ENCODE measurements around the gene SERPINB6. TPM values are rescaled to one million over a fixed set of nuclear protein-coding genes. Genes with fewer than 3 reads are reported as not detected.
A peak's percentile ranks its signal among the peaks of the same experiment; 100 is the strongest.

Gene SERPINB6
- total and polyA plus RNA-seq, 9 of the 15 experiments (the other 6 are each of a cell fraction or from before 2014, with no cell fraction given): 86.6 to 211 (median 143) TPM

DNA sequence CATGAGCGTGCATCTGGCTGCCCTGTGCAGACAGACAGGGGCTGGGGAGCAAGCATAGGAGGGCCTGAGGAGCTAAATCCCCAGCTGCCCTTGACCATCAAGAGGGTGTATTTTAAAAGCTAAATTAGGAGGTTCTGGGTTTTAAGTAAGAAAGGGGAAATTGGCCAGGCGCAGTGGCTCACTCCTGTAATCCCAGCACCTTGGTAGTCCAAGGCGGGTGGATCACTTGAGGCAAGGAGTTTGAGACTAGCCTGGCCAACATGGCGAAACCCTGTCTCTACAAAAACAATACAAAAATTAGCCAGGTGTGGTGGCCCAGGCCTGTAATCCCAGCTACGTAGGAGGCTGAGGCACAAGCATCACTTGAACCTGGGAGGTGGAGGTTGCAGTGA, 27.8 kb downstream of the SERPINB6 start (continued):
- no peak for TF ChIP-seq PHF8 (IDR thresholded peaks at IDR 0.05; ENCODE audit: borderline replicate concordance, low read length)
- TF ChIP-seq ZBTB34 (CRISPR knock-in tag; IDR thresholded peaks at IDR 0.05): no peak
- no peak for TF ChIP-seq PTRF (tag; IDR thresholded peaks at IDR 0.05)
- no peak for TF ChIP-seq FOXP1 (CRISPR knock-in tag; IDR thresholded peaks at IDR 0.05)

DNA sequence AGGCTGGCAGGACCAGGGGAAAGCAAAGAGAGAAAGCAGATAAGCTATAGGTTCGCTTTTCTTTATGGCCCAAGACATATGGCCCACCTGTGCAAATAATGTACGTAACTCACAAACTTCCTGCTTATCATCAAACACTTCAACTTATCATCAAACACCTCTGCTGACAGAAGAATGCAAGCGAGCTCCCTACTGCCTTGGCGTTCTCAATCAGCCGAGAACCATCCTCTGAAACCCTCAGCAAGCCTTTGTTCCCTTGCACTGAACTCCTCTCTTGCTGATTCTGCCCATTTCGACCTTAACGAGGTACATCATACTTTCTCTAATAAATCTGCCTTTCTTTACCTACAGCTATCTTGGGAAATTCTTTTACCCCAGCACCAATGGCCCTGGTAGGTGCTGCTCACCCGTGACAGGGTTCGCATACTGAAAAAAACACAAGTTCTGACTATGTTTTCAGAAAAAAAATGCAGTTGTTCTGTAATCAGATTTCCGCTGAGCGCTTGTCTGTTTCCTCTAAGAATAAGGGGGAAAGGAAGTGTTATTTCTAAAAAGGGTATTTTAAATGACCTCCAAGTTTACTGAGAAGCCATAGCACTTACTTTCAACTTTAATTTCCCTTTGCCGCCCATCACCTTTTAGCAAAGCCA, 28.3 kb downstream of the SERPINB6 start:
- in situ Hi-C loops (cut with MboI): no loop called here
- Histone ChIP-seq H3K27ac (ENCODE audit: extremely low read depth, low read depth, low read length) (no peak overlapping the region), H4K20me1 (replicated peaks; ENCODE audit: control insufficient read depth, insufficient read depth, low read length) (no peaks in the 10 kb centered on the region), H3K4me1 (replicated peaks in 1 of 2; ENCODE audit: control insufficient read depth in 2 of 2, insufficient read depth in 2 of 2, low read length in 2 of 2) (peaks cover 18 to 20% of the 10 kb centered on the region in 2 experiments), H3K9me1 (ENCODE audit: control insufficient read depth, insufficient read depth, low read length) (no peaks in the 10 kb centered on the region), H3K79me2 (ENCODE audit: control insufficient read depth, insufficient read depth, low read length) (no peaks in the 10 kb centered on the region), H2AFZ (ENCODE audit: low read depth, low read length) (peak overlapping the region; percentile 67), H3K4me3 (no peak overlapping the region), H3K9me3 (replicated peaks; ENCODE audit: control insufficient read depth, insufficient read depth, low read depth, low read length) (no peaks in the 10 kb centered on the region), H3K27me3 (ENCODE audit: control insufficient read depth in 2 of 2, insufficient read depth in 2 of 2, low read length in 2 of 2) (no peaks in the 10 kb centered on the region), H3K9ac (ENCODE audit: insufficient read depth in 1 of 2, low read depth in 2 of 2, low read length in 2 of 2) (peak overlapping the region in 1 of 2 experiments; percentile 38; a peak in 1 of 4 replicates), H3K4me2 (ENCODE audit: insufficient read depth, low read length) (peak overlapping the region; percentile 30), H3K36me3 (ENCODE audit: control insufficient read depth, insufficient read depth, low read length) (peaks cover 11% of the 10 kb centered on the region)
- no TSS peak for BruUV-seq (replicated peaks)
- FAIRE-seq (no peak), DNase-seq (ENCODE audit: extremely low read depth in 1 of 4, low spot score in 3 of 4) (peak in 1 of 4 experiments; percentile 44), ATAC-seq (peak; percentile 55)
- ChIA-PET CTCF (ENCODE audit: low intra/inter-chr PET ratio) (interaction anchor here (0.7 kb wide), 1 partner anchor 46 kb away, joined by 3 read pairs; no protein-coding TSS in a partner anchor), POLR2A (interaction anchor here (0.7 to 3.1 kb wide), 5 partner anchors 10 to 152 kb away, joined by 3 to 16 read pairs (median 3); no protein-coding TSS in a partner anchor)
- WGBS (ENCODE audit: insufficient coverage, low coverage, missing lambda C conversion rate): 30% methylated on average over 12 of the region's 12 CpGs
- intact Hi-C loops (cut with micrococcal nuclease): no loop called here
- TF ChIP-seq NONO (IDR thresholded peaks at IDR 0.05; ENCODE audit: low read depth in 2 of 2, low read length in 1 of 2) (0 out of 4 replicates have a peak, but pooled peaks of 1 of the 2 experiments have one; percentile 18), MCM2 (IDR thresholded peaks at IDR 0.05; ENCODE audit: low read depth) (no peak), PCBP2 (IDR thresholded peaks at IDR 0.05; ENCODE audit: low read depth, low read length, poor library complexity, severe bottlenecking) (no peak), ZNF740 (CRISPR knock-in tag; IDR thresholded peaks at IDR 0.05) (no peak), ZNF740 (tag; IDR thresholded peaks at IDR 0.05) (no peak), NCOR1 (IDR thresholded peaks at IDR 0.05) (0 out of 2 replicates have a peak, but pooled peaks have one; percentile 6), MECOM (CRISPR knock-in tag; IDR thresholded peaks at IDR 0.05) (no peak), ZBED1 (IDR thresholded peaks at IDR 0.05) (no peak), NCOA6 (IDR thresholded peaks at IDR 0.05) (no peak), BMI1 (IDR thresholded peaks at IDR 0.05; ENCODE audit: low read length) (no peak), CSDE1 (IDR thresholded peaks at IDR 0.05) (no peak), DPF2 (IDR thresholded peaks at IDR 0.05) (0 out of 2 replicates have a peak, but pooled peaks have one; percentile 36), ZNF589 (CRISPR knock-in tag; IDR thresholded peaks at IDR 0.05; ENCODE audit: low read depth) (no peak)

Measured in K562 (cell line).